AG04450 (cell line): Measurements from ENCODE around the gene DHRS11. TPM values are rescaled to one million over a fixed set of nuclear protein-coding genes. Genes with fewer than 3 reads are reported as not detected.

ENCODE experiments used
- CTCF ChIA-PET: fragments of 300-600, 350-600 bp; formaldehyde crosslinking; extraction: SDS; loops from one replicate; lab custom pipeline; 2022; ENCODE audit warnings: antibody characterized with exemption, inconsistent platforms; lab: Charles Lee
- POLR2A ChIA-PET: fragments of 350-600 bp; formaldehyde crosslinking; extraction: SDS; loops from one replicate; lab custom pipeline; 2021; ENCODE audit warnings: antibody characterized with exemption, inconsistent platforms; lab: Yijun Ruan, JAX
- DNase-seq: peaks from one replicate; pipeline ENCODE4 v3.0.0-alpha.2; 2011; ENCODE audit warnings: low read depth, low spot score
- H3K27ac ChIP-seq: one replicate; pipeline ENCODE4 v1.5.1; 2012; ENCODE audit warnings: low read depth, low read length, control low read depth
- H3K27me3 ChIP-seq: one replicate; pipeline ENCODE4 v1.6.0; 2012; ENCODE audit warnings: low read length; ENCODE audit not compliant: control insufficient read depth, insufficient read depth
- H3K4me3 ChIP-seq: 2 replicates; pipeline ENCODE4 v1.5.1; 2011; ENCODE audit warnings: mild to moderate bottlenecking, low read depth, low read length, control low read depth
- H3K9me3 ChIP-seq: 2 replicates; pipeline ENCODE4 v1.5.1; 2012; ENCODE audit warnings: low read length; ENCODE audit not compliant: control insufficient read depth, insufficient read depth
- CTCF ChIP-seq: IDR thresholded peaks from 2 replicates; pipeline ENCODE4 v1.5.1; 2011; ENCODE audit warnings: low read depth, low read length, control low read depth, inconsistent platforms
- polyA plus RNA-seq: library from polyadenylated mRNA; depleted of rRNA; stranded (reverse); fragments of >200 nt; gene quantifications from 2 replicates; pipeline ENCODE4 v1.2.3, GENCODE V29; 2011; rRNA removed

DHRS11 gene
- polyA plus RNA-seq, 1 experiment = 4.9 TPM

GRCh38 chr17:36650096-36650775 lies 58.6 kb downstream of the DHRS11 start:
- H3K27me3 ChIP-seq = peaks cover 57% of the 10 kb centered on the region
- DNase-seq = no peak
- H3K4me3 ChIP-seq = no peak overlapping the region
- TF ChIP-seq CTCF = no peak
- CTCF ChIA-PET = no interaction called here
- H3K9me3 ChIP-seq = no peaks in the 10 kb centered on the region; the same call in 1 of the 2 replicates
- H3K27ac ChIP-seq = no peak overlapping the region
- POLR2A ChIA-PET = no interaction called here

Other genes starting within 250 kb of the DHRS11 start
- not detected in 2 replicates for gene TBC1D3H, start 203.4 kb upstream of the DHRS11 start, polyA plus RNA-seq
- 65.5 and 74.0 TPM in 2 replicates for gene ZNHIT3, start 105.2 kb upstream of the DHRS11 start, polyA plus RNA-seq
- gene MYO19, start 57.0 kb upstream of the DHRS11 start, polyA plus RNA-seq = 23.1 and 28.9 TPM in 2 replicates
- gene PIGW, start 56.9 kb upstream of the DHRS11 start, polyA plus RNA-seq = 4.5 and 4.7 TPM in 2 replicates
- 77.6 and 87.6 TPM in 2 replicates for gene GGNBP2, start 47.0 kb upstream of the DHRS11 start, polyA plus RNA-seq
- gene MRM1, start 9.7 kb downstream of the DHRS11 start, polyA plus RNA-seq = 2.0 and 2.4 TPM in 2 replicates